GM21528 (cell line): Measurements from ENCODE around the gene NEK1.
"Not testable (repeated sequence)": the region's sequence is repeated elsewhere in the genome, so short reads cannot be mapped to it uniquely, and the experiment has no call there.

Experiments used
- ATAC-seq: cut with Tn5 transposase; IDR thresholded peaks from one replicate; pipeline ENCODE4 v1.9.1; 2021; ENCODE audit warnings: mild to moderate bottlenecking, moderate library complexity; ENCODE audit not compliant: unreplicated experiment, low FRiP score

Gene NEK1

DNA sequence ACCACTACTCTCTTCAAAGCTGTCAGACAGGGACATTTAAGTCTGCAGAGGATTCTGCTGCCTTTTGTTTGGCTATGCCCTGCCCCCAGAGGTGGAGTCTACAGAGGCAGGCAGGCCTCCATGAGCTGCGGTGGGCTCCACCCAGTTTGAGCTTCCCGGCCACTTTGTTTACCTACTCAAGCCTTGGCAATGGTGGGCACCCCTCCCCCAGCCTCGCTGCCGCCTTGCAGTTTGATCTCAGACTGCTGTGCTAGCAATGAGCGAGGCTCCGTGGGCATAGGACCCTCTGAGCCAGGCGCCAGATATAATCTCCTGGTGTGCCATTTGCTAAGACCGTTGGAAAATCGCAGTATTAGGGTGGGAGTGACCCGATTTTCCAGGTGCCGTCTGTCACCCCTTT lies 112.5 kb downstream of the NEK1 start:
- ATAC-seq, result not testable (repeated sequence)

DNA sequence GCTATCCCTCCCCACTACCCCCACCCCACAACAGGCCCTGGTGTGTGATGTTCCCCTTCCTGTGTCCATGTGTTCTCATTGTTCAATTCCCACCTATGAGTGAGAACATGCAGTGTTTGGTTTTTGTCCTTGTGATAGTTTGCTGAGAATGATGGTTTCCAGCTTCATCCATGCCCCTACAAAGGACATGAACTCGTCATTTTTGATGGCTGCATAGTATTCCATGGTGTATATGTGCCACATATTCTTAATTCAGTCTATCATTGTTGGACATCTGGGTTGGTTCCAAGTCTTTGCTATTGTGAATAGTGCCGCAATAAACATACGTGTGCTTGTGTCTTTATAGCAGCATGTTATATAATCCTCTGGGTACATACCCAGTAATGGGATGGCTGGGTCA lies 118.1 kb downstream of the NEK1 start:
- not testable (repeated sequence) for ATAC-seq

DNA sequence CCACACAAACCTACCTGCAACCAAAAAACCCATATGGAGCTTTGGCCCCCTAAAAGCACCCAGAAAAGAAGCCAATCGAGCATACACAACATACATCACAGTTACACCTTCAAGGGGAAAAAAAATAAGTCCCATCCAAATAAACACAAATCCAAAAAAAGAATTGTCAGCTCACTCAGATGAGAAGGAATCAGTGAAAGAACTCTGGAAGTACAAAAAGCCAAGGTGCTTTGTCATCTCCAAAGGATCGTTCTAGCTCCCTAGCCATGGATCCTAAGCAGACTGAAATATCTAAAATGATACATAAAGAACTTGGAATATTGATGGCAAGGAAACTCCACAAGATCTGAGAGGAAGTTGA lies 119.2 kb downstream of the NEK1 start:
- no peak for ATAC-seq

DNA sequence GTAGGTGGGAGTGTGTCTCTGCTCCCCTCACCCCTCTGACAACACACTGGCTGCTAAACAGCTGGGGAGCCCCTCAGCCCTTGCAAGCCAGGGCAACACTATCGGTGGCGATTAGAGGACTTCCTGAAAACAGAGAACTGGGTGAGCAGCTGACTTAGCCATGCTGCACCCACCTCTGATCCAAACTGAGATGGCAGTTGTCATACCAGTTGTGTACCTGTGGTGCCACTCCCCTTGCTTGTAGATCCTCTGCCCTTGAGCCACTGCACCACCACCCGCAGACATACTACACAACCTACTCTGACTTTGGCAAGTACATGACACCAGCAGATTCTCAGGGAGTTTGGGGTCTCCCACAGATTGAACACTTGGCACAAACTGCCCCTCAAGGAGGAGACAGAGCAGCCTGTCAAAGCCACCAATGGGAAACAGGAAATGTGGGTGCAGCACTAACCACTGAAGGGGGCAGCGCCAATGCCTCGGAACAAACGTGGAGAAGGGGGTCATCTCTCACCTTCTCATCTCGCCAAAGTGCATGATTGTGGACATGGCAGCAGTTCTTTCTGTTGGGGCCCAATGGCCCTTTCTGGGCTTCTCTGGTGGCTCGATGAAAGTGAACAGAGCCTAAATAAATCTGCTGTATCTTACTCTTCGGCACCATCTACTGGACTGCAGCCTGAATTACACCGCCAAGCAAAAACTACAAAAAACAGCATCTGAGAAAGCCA lies 119.8 kb downstream of the NEK1 start:
- no peak for ATAC-seq

DNA sequence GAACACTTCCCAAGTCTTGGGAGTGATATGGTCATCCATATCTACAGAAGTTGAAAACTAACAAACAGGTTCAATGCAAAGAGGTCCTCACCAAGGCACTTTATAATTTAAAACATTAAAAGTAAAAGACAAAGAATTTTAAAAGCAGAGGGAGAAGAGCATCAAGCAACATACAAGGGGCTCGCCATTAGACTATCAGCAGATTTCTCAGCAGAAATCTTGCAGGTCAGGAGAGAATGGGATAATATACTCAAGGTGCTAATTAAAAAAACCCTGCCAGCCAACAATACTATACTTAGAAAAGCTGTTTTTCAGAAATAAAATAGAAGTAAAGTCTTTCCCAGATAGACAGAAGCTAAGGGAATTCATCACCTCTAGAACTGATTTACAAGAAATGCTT lies 121.2 kb downstream of the NEK1 start:
- ATAC-seq, result no peak

DNA sequence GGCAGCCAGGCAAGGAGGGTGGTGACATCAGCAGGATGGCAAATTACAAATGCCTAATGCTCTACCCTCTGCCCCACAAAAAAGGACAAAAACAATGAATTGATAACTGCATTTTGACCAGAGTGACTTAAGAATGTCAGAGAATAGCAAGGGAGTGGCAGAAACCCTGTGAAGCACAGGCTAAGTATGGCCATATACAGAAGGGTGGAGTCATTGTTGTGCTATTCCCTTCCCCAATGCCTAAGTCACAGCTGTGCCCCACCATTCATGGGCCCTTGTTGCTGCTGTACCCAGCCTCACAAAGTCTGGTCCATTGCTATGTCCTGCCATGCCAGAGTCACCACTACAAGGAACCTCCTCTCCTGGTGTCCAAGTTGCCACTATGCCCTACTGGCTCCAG lies 123.1 kb downstream of the NEK1 start:
- ATAC-seq, result no peak

DNA sequence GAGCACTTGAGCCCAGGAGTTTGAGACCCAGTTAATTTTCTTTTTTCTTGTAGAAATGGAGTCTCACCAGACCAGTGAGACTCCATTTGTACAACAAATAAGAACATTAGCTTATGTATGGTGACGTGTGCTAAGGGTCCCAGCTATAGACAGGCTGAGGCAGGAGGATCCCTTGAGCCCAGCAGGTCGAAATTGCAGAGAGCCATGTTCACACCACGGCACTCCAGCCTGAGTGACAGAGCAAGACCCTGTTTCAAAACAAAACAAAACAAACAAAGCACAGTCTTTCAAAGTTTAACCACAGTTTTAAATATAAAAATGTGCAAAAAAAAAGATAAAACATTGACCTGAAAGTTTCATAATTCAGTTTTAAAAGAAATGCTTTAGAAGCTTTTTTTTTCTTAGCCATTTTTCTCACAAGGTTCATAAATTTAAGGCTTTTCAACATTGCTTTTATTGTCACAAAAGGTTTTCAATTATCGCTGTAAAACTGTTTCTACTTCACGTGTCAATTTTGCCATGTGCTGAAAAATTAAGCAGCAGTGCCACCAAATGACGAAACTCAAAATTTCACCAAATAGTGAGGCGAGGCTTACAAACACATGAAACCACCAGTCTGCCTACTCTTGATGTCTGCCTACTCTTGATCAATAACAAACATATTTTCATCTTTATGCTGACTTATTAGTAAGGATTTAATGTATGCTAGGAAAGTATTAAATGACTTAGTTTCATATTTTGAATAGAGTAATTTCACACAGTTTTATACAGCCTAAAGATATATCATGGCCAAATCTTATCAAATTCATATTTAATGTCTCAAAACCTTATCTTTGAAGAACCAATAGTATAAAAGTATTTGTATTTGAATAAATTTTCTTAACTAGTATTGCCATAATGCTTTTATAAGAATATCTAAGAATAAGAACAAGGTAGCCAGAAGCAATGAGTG lies 126.3 kb downstream of the NEK1 start:
- peak; percentile 77 for ATAC-seq

DNA sequence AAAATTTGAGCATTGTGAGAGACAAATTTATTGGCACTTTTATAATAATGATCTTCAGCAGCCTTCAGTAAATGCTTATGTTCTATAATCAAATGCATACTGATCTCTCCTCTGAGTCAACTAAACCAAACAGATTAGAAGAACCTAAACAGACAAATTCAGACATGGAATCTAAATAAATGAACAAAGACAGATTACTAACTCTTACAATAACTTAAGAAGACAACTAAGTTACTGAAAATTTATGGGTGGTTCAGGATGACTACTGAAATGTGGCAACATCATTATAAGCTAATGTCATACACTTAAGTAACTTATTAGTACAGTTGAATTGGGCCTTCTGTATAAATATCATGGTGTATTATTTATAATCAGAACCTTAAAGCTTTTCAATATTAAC lies 127.3 kb downstream of the NEK1 start:
- no peak for ATAC-seq

DNA sequence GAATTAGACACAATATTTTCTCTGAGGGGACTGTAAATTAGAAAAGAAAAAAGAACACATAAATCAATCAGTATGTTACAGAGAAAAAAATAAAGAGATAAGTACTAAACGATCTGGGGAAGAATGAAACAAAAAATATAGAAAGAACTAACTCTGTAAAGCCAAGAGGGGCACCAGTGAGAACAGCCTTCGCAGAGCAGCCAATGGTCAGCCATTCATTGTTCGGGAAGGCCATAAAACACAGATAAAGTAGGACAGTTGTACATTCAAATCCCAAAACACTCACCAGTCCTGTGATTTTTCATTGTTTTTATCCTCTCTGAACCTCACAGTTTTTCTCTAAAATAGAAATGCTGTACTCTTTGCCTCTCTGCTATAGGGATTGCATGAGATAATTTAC lies 127.9 kb downstream of the NEK1 start:
- ATAC-seq, result no peak

DNA sequence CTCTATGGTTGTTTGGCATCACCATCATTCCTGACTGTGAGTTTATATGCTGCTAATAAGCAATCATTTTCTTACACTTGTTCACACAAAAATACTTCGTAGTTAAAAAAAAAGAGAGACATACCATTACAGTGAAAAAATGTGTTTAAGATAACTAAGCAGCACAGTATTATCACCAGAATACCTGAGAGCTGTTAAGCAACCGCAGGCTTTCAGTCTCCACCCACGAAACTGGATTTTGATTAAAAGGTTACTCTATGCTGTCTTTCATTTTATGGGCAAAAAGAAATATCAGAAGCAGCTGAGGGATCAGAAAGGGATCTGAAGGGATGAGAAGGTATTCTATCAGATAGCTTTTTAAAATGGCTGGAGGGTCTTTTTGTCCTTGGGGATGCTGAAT lies 148.3 kb downstream of the NEK1 start:
- no peak for ATAC-seq

DNA sequence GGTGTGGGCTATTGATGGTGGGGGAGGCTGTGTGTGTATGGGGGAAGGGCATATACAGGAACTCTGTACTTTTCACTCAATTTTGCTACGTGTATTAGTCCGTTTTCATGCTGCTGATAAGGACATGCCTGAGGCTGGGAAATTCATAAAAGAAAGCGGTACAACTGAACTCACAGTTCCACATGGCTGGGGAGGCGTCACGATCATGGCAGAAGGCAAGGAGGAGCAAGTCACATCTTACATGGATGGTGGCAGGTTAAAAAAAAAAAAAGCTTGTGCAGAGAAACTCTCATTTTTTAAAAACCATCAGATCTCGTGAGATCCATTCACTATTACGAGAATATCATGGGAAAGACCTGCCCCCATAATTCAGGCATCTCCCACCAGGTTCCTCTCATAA lies 152.3 kb downstream of the NEK1 start:
- no peak for ATAC-seq

DNA sequence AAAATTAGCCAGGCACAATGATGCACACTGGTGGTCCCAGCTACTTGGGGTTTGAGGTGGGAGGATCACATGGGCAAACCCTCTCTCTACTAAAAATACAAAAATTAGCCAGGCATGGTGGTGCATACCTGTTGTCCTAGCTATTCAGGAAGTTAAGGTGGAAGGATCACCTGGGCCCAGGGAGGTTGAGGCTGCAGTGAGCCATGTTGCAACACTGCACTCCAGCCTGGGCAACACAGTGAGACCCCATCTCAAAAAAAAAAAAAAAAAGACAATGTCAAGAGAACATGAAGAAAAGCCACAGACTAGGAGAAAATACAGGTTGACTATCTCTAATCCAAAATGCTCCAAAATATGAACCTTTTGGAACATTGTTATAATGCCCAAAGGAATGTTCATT lies 153.8 kb downstream of the NEK1 start:
- ATAC-seq, result no peak

DNA sequence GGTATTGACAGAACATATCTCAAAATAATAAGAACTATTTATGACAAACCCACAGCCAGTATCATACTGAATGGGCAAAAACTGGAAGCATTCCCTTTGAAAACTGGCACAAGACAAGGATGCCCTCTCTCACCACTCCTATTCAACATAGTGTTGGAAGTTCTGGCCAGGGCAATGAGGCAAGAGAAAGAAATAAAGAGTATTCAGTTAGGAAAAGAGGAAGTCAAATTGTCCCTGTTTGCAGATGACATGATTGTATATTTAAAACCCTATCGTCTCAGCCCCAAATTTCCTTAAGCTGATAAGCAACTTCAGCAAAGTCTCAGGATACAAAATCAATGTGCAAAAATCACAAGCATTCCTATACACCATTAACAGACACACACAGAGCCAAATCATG lies 159.7 kb downstream of the NEK1 start:
- not testable (repeated sequence) for ATAC-seq

DNA sequence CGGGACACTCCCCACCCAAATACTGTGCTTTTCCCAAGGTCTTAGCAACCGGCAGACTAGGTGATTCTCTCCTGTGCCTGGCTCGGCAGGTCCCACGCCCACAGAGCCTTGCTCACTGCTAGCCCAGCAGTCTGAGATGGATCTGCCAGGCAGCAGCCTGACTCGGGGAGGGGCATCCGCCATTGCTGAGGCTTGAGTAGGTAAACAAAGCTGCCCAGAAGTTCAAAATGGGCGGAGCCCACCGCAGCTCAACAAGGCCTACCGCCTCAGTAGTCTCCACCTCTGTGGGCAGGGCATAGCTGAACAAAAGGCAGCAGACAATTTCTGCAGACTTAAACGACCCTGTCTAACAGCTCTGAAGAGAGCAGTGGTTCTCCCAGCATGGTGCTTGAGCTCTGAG lies 163.4 kb downstream of the NEK1 start:
- ATAC-seq, result not testable (repeated sequence)

DNA sequence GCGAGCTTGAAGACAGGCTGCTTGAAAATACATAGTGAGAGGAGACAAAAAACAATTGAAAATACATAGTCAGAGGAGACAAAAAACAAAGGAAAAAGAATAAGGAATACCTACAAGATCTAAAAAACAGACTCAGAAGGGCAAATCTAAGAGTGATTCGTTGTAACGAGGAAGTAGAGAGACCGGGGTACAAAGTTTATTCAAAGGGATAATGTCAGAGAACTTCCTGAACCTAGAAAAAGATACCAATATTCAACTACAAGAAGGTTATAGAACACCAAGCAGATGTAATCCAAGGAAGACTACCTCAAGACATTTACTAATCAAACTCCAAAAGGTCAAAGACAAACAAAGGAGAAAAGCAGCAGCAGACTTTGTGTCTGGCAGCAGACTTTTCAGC lies 165.6 kb downstream of the NEK1 start:
- no peak for ATAC-seq

DNA sequence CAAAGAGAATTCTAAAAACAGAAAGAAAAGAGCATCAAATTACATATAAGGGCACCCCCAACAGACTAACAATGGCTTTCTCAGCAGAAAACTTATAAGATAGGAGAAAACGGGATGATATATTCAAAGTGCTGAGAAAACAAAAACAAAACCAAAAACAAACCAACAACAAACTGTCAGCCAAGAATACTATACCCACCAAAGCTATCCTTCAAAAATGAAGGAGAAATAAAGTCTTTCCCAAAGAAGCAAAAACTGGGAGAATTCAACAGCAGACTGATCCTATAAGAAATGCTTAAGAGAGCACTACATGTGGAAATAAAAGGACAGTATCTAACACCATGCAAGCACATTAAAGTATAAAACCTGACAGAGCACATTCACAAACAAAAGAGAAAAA lies 168.6 kb downstream of the NEK1 start:
- ATAC-seq, result no peak

DNA sequence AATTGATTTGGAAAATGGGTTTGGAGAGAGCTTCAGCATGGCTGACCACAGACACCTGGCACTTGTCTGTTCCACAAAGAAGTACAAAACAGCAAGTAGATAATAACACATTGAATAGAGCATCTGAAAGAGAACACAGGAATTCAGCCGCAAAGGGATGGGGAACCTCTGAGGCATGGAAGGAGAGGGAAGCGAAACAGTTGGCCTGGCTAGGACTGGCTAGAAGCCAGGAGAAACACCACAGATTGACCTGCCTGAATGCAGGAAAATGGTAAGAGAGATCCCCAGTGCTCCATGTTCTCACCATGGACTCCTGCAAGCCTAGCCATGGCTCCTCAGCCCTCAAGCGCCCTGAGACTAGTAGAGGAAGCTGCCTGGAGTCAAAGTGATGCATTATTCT lies 171.9 kb downstream of the NEK1 start:
- no peak for ATAC-seq

DNA sequence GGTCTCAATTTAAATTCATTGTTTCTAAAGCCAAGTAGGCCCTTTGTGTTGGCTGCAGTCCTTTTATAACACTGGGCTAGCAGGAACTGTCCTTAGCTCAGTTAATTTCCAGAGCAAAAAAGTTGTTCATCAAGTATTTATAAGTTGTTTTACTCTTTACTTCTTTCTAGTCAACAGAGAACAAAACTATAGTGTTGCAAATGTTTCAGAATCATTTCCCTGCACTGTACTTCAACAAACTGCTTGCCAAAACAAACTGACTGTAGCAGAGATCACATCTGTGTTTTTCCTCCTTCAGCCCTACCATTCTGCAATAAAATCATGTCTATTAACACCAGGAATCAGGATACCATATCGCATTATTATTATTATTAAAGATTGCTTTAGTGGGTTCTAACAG lies 173.1 kb downstream of the NEK1 start:
- ATAC-seq, result no peak

DNA sequence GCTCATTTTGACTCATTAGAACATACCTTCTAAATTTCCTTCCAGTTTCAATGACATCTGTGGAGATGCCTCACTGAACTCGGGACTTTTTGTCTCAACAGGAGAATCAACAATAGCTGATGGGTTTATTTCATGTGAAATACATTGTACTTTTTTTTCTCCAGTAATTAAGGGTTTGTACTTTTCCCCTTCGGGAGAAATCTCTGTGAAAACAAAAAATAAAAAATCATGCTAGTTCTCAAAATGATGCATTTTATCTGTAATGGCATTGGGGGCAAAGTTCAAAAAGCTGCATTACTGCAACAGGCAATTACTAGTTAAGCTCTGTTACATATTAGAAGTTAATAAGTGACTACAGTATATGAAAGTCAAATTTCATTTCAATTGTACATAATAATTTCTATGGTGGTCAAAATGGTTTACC lies 174.3 kb downstream of the NEK1 start:
- ATAC-seq, result peak; percentile 31

DNA sequence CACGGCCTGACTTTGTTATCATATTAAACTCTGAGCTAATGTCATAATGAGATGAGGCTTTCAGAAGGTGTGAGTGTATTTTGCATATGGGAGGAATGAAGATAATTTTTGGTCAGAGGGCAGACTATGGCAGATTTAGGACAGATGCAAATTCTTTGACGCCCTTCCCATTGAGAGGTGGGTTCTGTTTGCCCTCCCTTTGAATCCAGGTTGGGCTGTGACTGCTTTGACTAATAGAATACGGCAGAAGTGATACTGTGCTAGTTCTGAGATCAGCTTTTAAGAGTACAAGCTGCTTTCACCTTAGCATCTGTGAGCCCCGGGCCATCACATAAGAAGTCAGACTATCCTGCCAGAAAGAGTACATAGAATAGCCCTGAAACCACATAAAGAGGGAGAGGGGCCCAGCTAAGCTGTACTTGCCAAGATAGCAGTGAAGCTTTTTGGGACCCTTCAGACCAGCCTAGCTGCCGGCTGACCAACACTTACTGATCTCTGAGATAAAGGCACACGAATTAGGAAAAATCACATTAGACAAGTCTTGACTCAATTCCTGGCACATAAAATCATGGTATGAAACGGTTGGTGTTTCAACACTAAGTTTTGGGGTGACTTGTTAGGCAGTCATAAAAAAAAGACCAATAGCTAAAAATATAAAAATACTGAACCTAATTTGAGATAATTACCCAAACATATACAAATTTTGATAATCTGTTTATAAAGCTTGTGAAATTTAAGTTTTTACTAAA lies 174.9 kb downstream of the NEK1 start:
- peak; percentile 92 for ATAC-seq

DNA sequence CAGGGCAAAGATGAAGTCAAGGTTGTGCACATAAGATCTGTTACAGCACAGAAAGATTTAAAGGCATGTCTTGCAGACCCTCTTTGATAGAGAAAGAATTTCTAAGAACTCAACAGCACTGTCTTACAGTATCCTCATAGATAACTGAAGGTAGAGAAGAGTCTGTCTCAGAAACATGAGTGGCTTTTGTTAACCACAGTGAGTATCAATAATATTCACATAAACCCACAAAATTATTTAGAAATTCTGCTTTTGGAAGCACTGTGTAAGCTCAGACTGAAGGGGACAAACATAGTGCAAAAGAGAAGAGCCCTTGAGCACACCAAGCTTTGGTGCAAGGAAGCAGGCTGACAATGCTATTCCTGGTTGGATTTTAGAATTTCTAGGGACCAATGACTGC lies 175.6 kb downstream of the NEK1 start:
- ATAC-seq, result no peak
